ENCODE results near the gene ZFR. TPM values are rescaled to one million over a fixed set of nuclear protein-coding genes. Genes with fewer than 3 reads are reported as not detected.

ZFR gene
- polyA plus RNA-seq, 2 of the 4 experiments (the other 2 are of a cell fraction): 65.6 to 107 TPM

DNA sequence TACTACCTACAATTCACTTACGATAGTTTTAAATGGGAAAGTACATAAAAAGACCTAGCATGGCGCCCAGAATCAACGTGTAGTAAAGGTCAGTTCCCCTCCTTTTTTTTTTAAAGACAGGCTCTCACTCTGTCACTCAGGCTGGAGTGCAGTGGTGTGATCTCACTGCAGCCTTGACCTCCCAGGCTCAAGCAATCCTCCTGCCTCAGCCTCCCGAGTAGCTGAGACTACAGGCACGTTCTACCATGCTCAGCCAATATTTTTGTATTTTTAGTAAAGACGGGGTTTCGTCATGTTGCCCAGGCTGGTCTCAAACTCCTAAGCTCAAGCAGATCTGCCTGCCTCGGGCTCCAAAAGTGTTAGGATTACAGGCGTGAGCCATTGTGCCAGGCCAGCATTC, 91.1 kb downstream of the ZFR start:
- TF ChIP-seq, protein P1, sequence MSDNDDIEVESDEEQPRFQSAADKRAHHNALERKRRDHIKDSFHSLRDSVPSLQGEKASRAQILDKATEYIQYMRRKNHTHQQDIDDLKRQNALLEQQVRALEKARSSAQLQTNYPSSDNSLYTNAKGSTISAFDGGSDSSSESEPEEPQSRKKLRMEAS (IDR thresholded peaks at IDR 0.05): no peak
- TF ChIP-seq TP53 (CRISPR knock-in tag; IDR thresholded peaks at IDR 0.05): no peak
- no peak for TF ChIP-seq MYC (IDR thresholded peaks at IDR 0.05; ENCODE audit: borderline replicate concordance, low read length)
- no peak for TF ChIP-seq ZSCAN20 (CRISPR knock-in tag; IDR thresholded peaks at IDR 0.05)
- TF ChIP-seq ZFP36 (IDR thresholded peaks at IDR 0.05; ENCODE audit: borderline replicate concordance, partially characterized antibody): no peak
- TF ChIP-seq RNF2 (IDR thresholded peaks at IDR 0.05; ENCODE audit: borderline replicate concordance, low read depth): no peak
- TF ChIP-seq KDM5A (IDR thresholded peaks at IDR 0.05): no peak
- TF ChIP-seq, protein P2, sequence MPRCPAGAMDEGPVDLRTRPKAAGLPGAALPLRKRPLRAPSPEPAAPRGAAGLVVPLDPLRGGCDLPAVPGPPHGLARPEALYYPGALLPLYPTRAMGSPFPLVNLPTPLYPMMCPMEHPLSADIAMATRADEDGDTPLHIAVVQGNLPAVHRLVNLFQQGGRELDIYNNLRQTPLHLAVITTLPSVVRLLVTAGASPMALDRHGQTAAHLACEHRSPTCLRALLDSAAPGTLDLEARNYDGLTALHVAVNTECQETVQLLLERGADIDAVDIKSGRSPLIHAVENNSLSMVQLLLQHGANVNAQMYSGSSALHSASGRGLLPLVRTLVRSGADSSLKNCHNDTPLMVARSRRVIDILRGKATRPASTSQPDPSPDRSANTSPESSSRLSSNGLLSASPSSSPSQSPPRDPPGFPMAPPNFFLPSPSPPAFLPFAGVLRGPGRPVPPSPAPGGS (IDR thresholded peaks at IDR 0.05): no peak
- no peak for TF ChIP-seq POLR2AphosphoS2 (conservative IDR thresholded peaks at IDR 0.05; ENCODE audit: low read length)
- TF ChIP-seq GATA3 (IDR thresholded peaks at IDR 0.05; ENCODE audit: borderline replicate concordance): no peak
- no peak for TF ChIP-seq HOXB5 (CRISPR knock-in tag; IDR thresholded peaks at IDR 0.05)
- no peak for TF ChIP-seq BHLHE40 (IDR thresholded peaks at IDR 0.05; ENCODE audit: low read depth, low read length)
- TF ChIP-seq, protein P3, sequence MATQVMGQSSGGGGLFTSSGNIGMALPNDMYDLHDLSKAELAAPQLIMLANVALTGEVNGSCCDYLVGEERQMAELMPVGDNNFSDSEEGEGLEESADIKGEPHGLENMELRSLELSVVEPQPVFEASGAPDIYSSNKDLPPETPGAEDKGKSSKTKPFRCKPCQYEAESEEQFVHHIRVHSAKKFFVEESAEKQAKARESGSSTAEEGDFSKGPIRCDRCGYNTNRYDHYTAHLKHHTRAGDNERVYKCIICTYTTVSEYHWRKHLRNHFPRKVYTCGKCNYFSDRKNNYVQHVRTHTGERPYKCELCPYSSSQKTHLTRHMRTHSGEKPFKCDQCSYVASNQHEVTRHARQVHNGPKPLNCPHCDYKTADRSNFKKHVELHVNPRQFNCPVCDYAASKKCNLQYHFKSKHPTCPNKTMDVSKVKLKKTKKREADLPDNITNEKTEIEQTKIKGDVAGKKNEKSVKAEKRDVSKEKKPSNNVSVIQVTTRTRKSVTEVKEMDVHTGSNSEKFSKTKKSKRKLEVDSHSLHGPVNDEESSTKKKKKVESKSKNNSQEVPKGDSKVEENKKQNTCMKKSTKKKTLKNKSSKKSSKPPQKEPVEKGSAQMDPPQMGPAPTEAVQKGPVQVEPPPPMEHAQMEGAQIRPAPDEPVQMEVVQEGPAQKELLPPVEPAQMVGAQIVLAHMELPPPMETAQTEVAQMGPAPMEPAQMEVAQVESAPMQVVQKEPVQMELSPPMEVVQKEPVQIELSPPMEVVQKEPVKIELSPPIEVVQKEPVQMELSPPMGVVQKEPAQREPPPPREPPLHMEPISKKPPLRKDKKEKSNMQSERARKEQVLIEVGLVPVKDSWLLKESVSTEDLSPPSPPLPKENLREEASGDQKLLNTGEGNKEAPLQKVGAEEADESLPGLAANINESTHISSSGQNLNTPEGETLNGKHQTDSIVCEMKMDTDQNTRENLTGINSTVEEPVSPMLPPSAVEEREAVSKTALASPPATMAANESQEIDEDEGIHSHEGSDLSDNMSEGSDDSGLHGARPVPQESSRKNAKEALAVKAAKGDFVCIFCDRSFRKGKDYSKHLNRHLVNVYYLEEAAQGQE (IDR thresholded peaks at IDR 0.05): no peak
- TF ChIP-seq SREBF2 (IDR thresholded peaks at IDR 0.05): no peak
- TF ChIP-seq FOXS1 (CRISPR knock-in tag; IDR thresholded peaks at IDR 0.05): no peak
- no peak for TF ChIP-seq NR3C1 (IDR thresholded peaks at IDR 0.05)
- no peak for TF ChIP-seq HEYL (CRISPR knock-in tag; IDR thresholded peaks at IDR 0.05)
- no peak for TF ChIP-seq ZC3H11A (IDR thresholded peaks at IDR 0.05)
- WGBS (ENCODE audit: missing lambda C conversion rate): 93% methylated on average over 9 of the region's 9 CpGs
- no peaks in the 10 kb centered on the region for H3K9me3 ChIP-seq
- no peak overlapping the region for H3K27ac ChIP-seq
- DNase-seq (ENCODE audit: low read depth in 1 of 2, low spot score in 1 of 2) (no peak), FAIRE-seq (no peak), ATAC-seq (no peak)
- POLR2A ChIA-PET: no interaction called here
- H3K4me3 ChIP-seq: no peak overlapping the region
- H3K4me1 ChIP-seq: no peaks in the 10 kb centered on the region
- H3K4me2 ChIP-seq: no peak overlapping the region
- CTCF ChIA-PET: no interaction called here

- POLR2A ChIA-PET: no interaction called here
- ATAC-seq: no peak; a peak in 1 of 6 replicates
Observed at GRCh38 chr5:32352685-32353084, 91.9 kb downstream of the ZFR start.

More at GRCh38 chr5:32352685-32353084, 91.9 kb downstream of the ZFR start:
- Histone ChIP-seq H3K4me2 (no peak overlapping the region), H3K9me3 (no peaks in the 10 kb centered on the region), H3K27ac (no peak overlapping the region), H3K4me3 (no peak overlapping the region), H3K4me1 (no peaks in the 10 kb centered on the region)
- no peak for FAIRE-seq
- TF ChIP-seq SREBF2 (IDR thresholded peaks at IDR 0.05): no peak
- no peak for TF ChIP-seq ZSCAN20 (CRISPR knock-in tag; IDR thresholded peaks at IDR 0.05)
- TF ChIP-seq ZC3H11A (IDR thresholded peaks at IDR 0.05): no peak
- no peak for TF ChIP-seq JUN (IDR thresholded peaks at IDR 0.05)
- TF ChIP-seq HDAC2 (IDR thresholded peaks at IDR 0.05): no peak
- no peak for TF ChIP-seq TP53 (CRISPR knock-in tag; IDR thresholded peaks at IDR 0.05)
- TF ChIP-seq, protein P4, sequence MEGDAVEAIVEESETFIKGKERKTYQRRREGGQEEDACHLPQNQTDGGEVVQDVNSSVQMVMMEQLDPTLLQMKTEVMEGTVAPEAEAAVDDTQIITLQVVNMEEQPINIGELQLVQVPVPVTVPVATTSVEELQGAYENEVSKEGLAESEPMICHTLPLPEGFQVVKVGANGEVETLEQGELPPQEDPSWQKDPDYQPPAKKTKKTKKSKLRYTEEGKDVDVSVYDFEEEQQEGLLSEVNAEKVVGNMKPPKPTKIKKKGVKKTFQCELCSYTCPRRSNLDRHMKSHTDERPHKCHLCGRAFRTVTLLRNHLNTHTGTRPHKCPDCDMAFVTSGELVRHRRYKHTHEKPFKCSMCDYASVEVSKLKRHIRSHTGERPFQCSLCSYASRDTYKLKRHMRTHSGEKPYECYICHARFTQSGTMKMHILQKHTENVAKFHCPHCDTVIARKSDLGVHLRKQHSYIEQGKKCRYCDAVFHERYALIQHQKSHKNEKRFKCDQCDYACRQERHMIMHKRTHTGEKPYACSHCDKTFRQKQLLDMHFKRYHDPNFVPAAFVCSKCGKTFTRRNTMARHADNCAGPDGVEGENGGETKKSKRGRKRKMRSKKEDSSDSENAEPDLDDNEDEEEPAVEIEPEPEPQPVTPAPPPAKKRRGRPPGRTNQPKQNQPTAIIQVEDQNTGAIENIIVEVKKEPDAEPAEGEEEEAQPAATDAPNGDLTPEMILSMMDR (IDR thresholded peaks at IDR 0.05): no peak
- no peak for TF ChIP-seq SMC3 (IDR thresholded peaks at IDR 0.05)
- TF ChIP-seq EP300 (IDR thresholded peaks at IDR 0.05): no peak
- TF ChIP-seq RFX5 (IDR thresholded peaks at IDR 0.05): no peak
- no peak for TF ChIP-seq POLR2A (IDR thresholded peaks at IDR 0.05; ENCODE audit: low read length)
- TF ChIP-seq EHMT2 (IDR thresholded peaks at IDR 0.05; ENCODE audit: low read depth): no peak
- WGBS (ENCODE audit: missing lambda C conversion rate): 90% methylated on average over 8 of the region's 8 CpGs
- DNase-seq (ENCODE audit: low read depth in 1 of 2, low spot score in 1 of 2): no peak
- CTCF ChIA-PET: interaction anchor here (0.5 to 0.6 kb wide), 2 partner anchors 47 to 900 kb away, joined by 3 read pairs; no protein-coding TSS in a partner anchor

Measured in A549 (cell line).